ENCODE measurements around the gene COMTD1. TPM values are rescaled to one million over a fixed set of nuclear protein-coding genes. Genes with fewer than 3 reads are reported as not detected.

The COMTD1 gene
- polyA plus RNA-seq, 1 of the 3 experiments (the other 2 are of a cell fraction): 7.6 TPM

- no peak for TF ChIP-seq REST (IDR thresholded peaks at IDR 0.05; ENCODE audit: low read depth, low read length)
- peak; percentile 45; the same call in 1 of the 2 replicates for TF ChIP-seq USF2 (IDR thresholded peaks at IDR 0.05; ENCODE audit: borderline replicate concordance, low read depth, low read length)
- TF ChIP-seq RXRA (IDR thresholded peaks at IDR 0.05; ENCODE audit: borderline replicate concordance, low read depth): peak; percentile 30; the same call in 1 of the 2 replicates
- no peak for TF ChIP-seq FOXJ3 (CRISPR knock-in tag; IDR thresholded peaks at IDR 0.05)
- TF ChIP-seq JUND (IDR thresholded peaks at IDR 0.05): no peak
- no peak for TF ChIP-seq EP300 (IDR thresholded peaks at IDR 0.05; ENCODE audit: borderline replicate concordance in 1 of 2, low read depth in 1 of 2, low read length in 1 of 2)
- TF ChIP-seq GABPA (IDR thresholded peaks at IDR 0.05; ENCODE audit: low read depth): no peak
- TF ChIP-seq GATA2 (CRISPR knock-in tag; IDR thresholded peaks at IDR 0.05): no peak
- peak; percentile 22; the same call in 1 of the 2 replicates for TF ChIP-seq TAF1 (IDR thresholded peaks at IDR 0.05; ENCODE audit: borderline replicate concordance, low read depth, low read length)
Observed at GRCh38 chr10:75235375-75236177, at the start of gene COMTD1 (continued).

GRCh38 chr10:75283671-75284470 is 48.1 kb upstream of the COMTD1 start:
- H3K9me3 ChIP-seq: no peaks in the 10 kb centered on the region
- TF ChIP-seq SIN3A (IDR thresholded peaks at IDR 0.05; ENCODE audit: borderline replicate concordance, low read depth, low read length) (no peak), TEAD4 (IDR thresholded peaks at IDR 0.05; ENCODE audit: borderline replicate concordance, insufficient read depth) (no peak), CTCF (IDR thresholded peaks at IDR 0.05) (no peak), JUND (IDR thresholded peaks at IDR 0.05) (no peak), NFIC (IDR thresholded peaks at IDR 0.05; ENCODE audit: borderline replicate concordance) (no peak), TCF12 (IDR thresholded peaks at IDR 0.05) (no peak)
- no peak overlapping the region for H2AFZ ChIP-seq (ENCODE audit: low read depth)
- peaks cover 11% of the 10 kb centered on the region; the same call in 1 of the 2 replicates for H3K27me3 ChIP-seq (ENCODE audit: insufficient read depth)
- WGBS (ENCODE audit: low lambda C conversion rate): 42% methylated on average over 12 of the region's 12 CpGs
- no peak overlapping the region for H3K4me2 ChIP-seq
- no peaks in the 10 kb centered on the region for H3K79me2 ChIP-seq (ENCODE audit: insufficient read depth)
- no peaks in the 10 kb centered on the region; a peak in 1 of 4 replicates for H3K4me1 ChIP-seq (ENCODE audit: control insufficient read depth in 1 of 2, insufficient read depth in 2 of 2, low read depth in 1 of 2, low read length in 1 of 2)
- no peak for DNase-seq
- no peaks in the 10 kb centered on the region for H3F3A ChIP-seq (replicated peaks; ENCODE audit: insufficient read depth)
- H3K4me3 ChIP-seq (ENCODE audit: low read depth in 2 of 2, low read length in 1 of 2): no peak overlapping the region
- no peaks in the 10 kb centered on the region for H4K20me1 ChIP-seq (ENCODE audit: insufficient read depth)
- CTCF ChIA-PET: interaction anchor here (1.0 to 1.1 kb wide), 2 partner anchors 22 to 73 kb away, joined by 3 to 4 read pairs; partner anchors contain the start of gene VDAC2
- POLR2A ChIA-PET: no interaction called here
- H3K27ac ChIP-seq (ENCODE audit: low read depth in 2 of 2, low read length in 1 of 2): no peak overlapping the region
- H3K9me2 ChIP-seq: no peaks in the 10 kb centered on the region
- no peaks in the 10 kb centered on the region for H3K36me3 ChIP-seq (replicated peaks in 1 of 2; ENCODE audit: control insufficient read depth in 1 of 2, insufficient read depth in 2 of 2, low read length in 1 of 2)
- no peak overlapping the region for H3K9ac ChIP-seq

All from SK-N-SH (cell line).